ENCODE data around the gene TLX1.

- TF ChIP-seq CTCF (conservative IDR thresholded peaks at IDR 0.05) (peak; percentile 36), ZFX (IDR thresholded peaks at IDR 0.05) (no peak)
These were observed 11.6 kb downstream of the TLX1 start for GRCh38 chr10:101142533-101143344.

Measured in C4-2B (cell line).